H1 (cell line): ENCODE data around the gene FSCN2. TPM values are rescaled to one million over a fixed set of nuclear protein-coding genes. Genes with fewer than 3 reads are reported as not detected.

Source experiments
- CTCF ChIA-PET: fragments of 300-600 bp; sonication (Branson Sonifier 250); formaldehyde crosslinking; loops from one replicate; lab custom pipeline; 2021; ENCODE audit not compliant: partially characterized antibody; lab: Charles Lee
- POLR2A ChIA-PET: fragments of 300-600 bp; sonication (Branson Sonifier 250); formaldehyde crosslinking; loops from one replicate; lab custom pipeline; 2021; ENCODE audit warnings: inconsistent platforms; ENCODE audit not compliant: partially characterized antibody; lab: Charles Lee
- DNase-seq, 2 experiments: peaks; one replicate each; pipeline versions ENCODE4 v3.0.0 to v3.0.0-alpha.2; 2010 to 2022; ENCODE audit warnings: low spot score in 2 of 2, low read depth in 1 of 2, mixed read lengths in 1 of 2
- FAIRE-seq: peaks from 2 replicates; lab custom pipeline; 2011; peaks lifted over from hg19 to GRCh38; lab: Jason Lieb, UNC
- H2AFZ ChIP-seq: 2 replicates; pipeline ENCODE4 v1.8.1; 2012; ENCODE audit warnings: low read length, inconsistent platforms
- H2AK5ac ChIP-seq: 2 replicates; pipeline ENCODE4 v1.6.1; 2013; ENCODE audit warnings: low read depth, low read length
- H2BK120ac ChIP-seq: replicated peaks from 2 replicates; pipeline ENCODE3; 2013; ENCODE audit warnings: low read depth, low read length, inconsistent platforms
- H2BK12ac ChIP-seq: 2 replicates; pipeline ENCODE4 v1.6.1; 2013; ENCODE audit warnings: low read depth, low read length
- H2BK15ac ChIP-seq: 2 replicates; pipeline ENCODE4 v1.6.1; 2013; ENCODE audit warnings: low read length
- H2BK20ac ChIP-seq: 2 replicates; pipeline ENCODE4 v1.6.1; 2013; ENCODE audit warnings: low read length
- H2BK5ac ChIP-seq: 2 replicates; pipeline ENCODE4 v1.6.1; 2013; ENCODE audit warnings: low read depth, low read length
- H3K14ac ChIP-seq: 2 replicates; pipeline ENCODE4 v1.6.1; 2013; ENCODE audit warnings: inconsistent platforms; ENCODE audit not compliant: insufficient read length
- H3K18ac ChIP-seq: 2 replicates; pipeline ENCODE4 v1.6.1; 2013; ENCODE audit warnings: low read length; ENCODE audit errors: extremely low read depth
- H3K23ac ChIP-seq: 2 replicates; pipeline ENCODE4 v1.6.1; 2013; ENCODE audit warnings: inconsistent platforms; ENCODE audit not compliant: insufficient read length
- H3K23me2 ChIP-seq: 2 replicates; pipeline ENCODE4 v1.6.1; 2013; ENCODE audit warnings: low read depth, low read length
- H3K27ac ChIP-seq: 2 replicates; pipeline ENCODE4 v1.6.1; 2011; ENCODE audit warnings: low read depth, low read length, inconsistent platforms
- H3K27me3 ChIP-seq, 4 experiments: replicated peaks in 1 of 4; 1 replicate in 1 of 4; 2 replicates in 3 of 4; pipeline versions ENCODE4 v1.6.1 to v1.8.1; 2011 to 2013; ENCODE audit warnings: low read length in 3 of 4, mild to moderate bottlenecking in 3 of 4, inconsistent platforms in 2 of 4, mixed read lengths in 2 of 4, moderate library complexity in 1 of 4; ENCODE audit not compliant: control insufficient read depth in 3 of 4, insufficient read depth in 3 of 4; ENCODE audit errors: extremely low read depth in 1 of 4
- H3K36me3 ChIP-seq, 4 experiments: 2 replicates each; pipeline versions ENCODE4 v1.6.1 to v1.8.1; 2011 to 2013; ENCODE audit warnings: mild to moderate bottlenecking in 4 of 4, low read length in 3 of 4, moderate library complexity in 2 of 4, control low read depth in 1 of 4, inconsistent platforms in 1 of 4; ENCODE audit not compliant: insufficient read depth in 4 of 4, control insufficient read depth in 2 of 4
- H3K4ac ChIP-seq: replicated peaks from 2 replicates; pipeline ENCODE3; 2013; ENCODE audit warnings: low read length, low read depth, mixed read lengths, inconsistent platforms; ENCODE audit not compliant: insufficient read length
- H3K4me1 ChIP-seq, 4 experiments: replicated peaks in 1 of 4; 1 replicate in 1 of 4; 2 replicates in 3 of 4; pipeline versions ENCODE4 v1.6.1 to v1.8.1; 2011 to 2013; ENCODE audit warnings: low read length in 3 of 4, inconsistent platforms in 2 of 4, mixed read lengths in 1 of 4; ENCODE audit not compliant: insufficient read depth in 4 of 4, control insufficient read depth in 3 of 4
- H3K4me2 ChIP-seq, 2 experiments: 2 replicates each; pipeline versions ENCODE4 v1.6.1 to v1.8.1; 2011 to 2013; ENCODE audit warnings: low read depth in 2 of 2, low read length in 2 of 2, control low read depth in 1 of 2, inconsistent platforms in 1 of 2, mild to moderate bottlenecking in 1 of 2; ENCODE audit not compliant: insufficient read depth in 1 of 2
- H3K4me3 ChIP-seq, 4 experiments: fragments of 200-600, 300-600 bp in 1 of 4; sonication (generic), shearing (Covaris generic), sonication (Bioruptor Twin) in 1 of 4; 2 replicates each; pipeline versions ENCODE4 v1.5.1 to v1.8.1; 2011 to 2016; ENCODE audit warnings: low read length in 4 of 4, low read depth in 3 of 4, control low read depth in 2 of 4, inconsistent platforms in 2 of 4, mild to moderate bottlenecking in 2 of 4, mixed read lengths in 1 of 4, moderate library complexity in 1 of 4; ENCODE audit not compliant: insufficient read depth in 2 of 4; ENCODE audit errors: extremely low read depth in 1 of 4
- H3K56ac ChIP-seq: replicated peaks from 2 replicates; pipeline ENCODE3; 2013; ENCODE audit warnings: low read depth, mild to moderate bottlenecking, mixed read lengths, low read length, inconsistent platforms; ENCODE audit not compliant: insufficient read length
- H3K79me1 ChIP-seq: 2 replicates; pipeline ENCODE4 v1.6.1; 2013; ENCODE audit warnings: low read depth, low read length, control low read depth
- H3K79me2 ChIP-seq, 2 experiments: 2 replicates each; pipeline versions ENCODE4 v1.6.1 to v1.8.1; 2012 to 2013; ENCODE audit warnings: low read length in 2 of 2, mild to moderate bottlenecking in 2 of 2, inconsistent platforms in 1 of 2; ENCODE audit not compliant: insufficient read depth in 2 of 2, control insufficient read depth in 1 of 2
- H3K9ac ChIP-seq, 4 experiments: replicated peaks in 1 of 4; 1 replicate in 1 of 4; 2 replicates in 3 of 4; pipeline versions ENCODE4 v1.6.1 to v1.8.1; 2011 to 2013; ENCODE audit warnings: low read depth in 3 of 4, low read length in 3 of 4, control low read depth in 2 of 4, mild to moderate bottlenecking in 2 of 4, moderate library complexity in 2 of 4, inconsistent platforms in 1 of 4; ENCODE audit errors: extremely low read depth in 1 of 4
- H3K9me3 ChIP-seq, 2 experiments: 2 replicates each; pipeline versions ENCODE4 v1.6.1 to v1.8.1; 2012 to 2013; ENCODE audit warnings: mild to moderate bottlenecking in 2 of 2, moderate library complexity in 2 of 2, control low read depth in 1 of 2, inconsistent platforms in 1 of 2, low read depth in 1 of 2, low read length in 1 of 2, mixed read lengths in 1 of 2; ENCODE audit not compliant: insufficient read depth in 2 of 2
- H4K20me1 ChIP-seq, 2 experiments: replicated peaks in 1 of 2; 2 replicates each; pipeline versions ENCODE3 to v1.8.1; 2011 to 2013; ENCODE audit warnings: inconsistent platforms in 2 of 2, low read length in 2 of 2, mild to moderate bottlenecking in 1 of 2; ENCODE audit not compliant: insufficient read depth in 2 of 2, control insufficient read depth in 1 of 2
- H4K5ac ChIP-seq: 2 replicates; pipeline ENCODE4 v1.6.1; 2013; ENCODE audit warnings: low read length, low read depth, mixed read lengths, inconsistent platforms; ENCODE audit not compliant: insufficient read length
- H4K8ac ChIP-seq: 2 replicates; pipeline ENCODE4 v1.8.0; 2013; ENCODE audit warnings: mild to moderate bottlenecking, moderate library complexity, low read length, inconsistent platforms; ENCODE audit not compliant: insufficient read depth; ENCODE audit errors: extremely low read depth
- H4K91ac ChIP-seq: replicated peaks from 2 replicates; pipeline ENCODE3; 2013; ENCODE audit warnings: low read length, mixed read lengths, inconsistent platforms; ENCODE audit not compliant: insufficient read length
- CTBP2 ChIP-seq: IDR thresholded peaks from 2 replicates; pipeline ENCODE4 v1.7.0; 2011; ENCODE audit warnings: borderline replicate concordance, mild to moderate bottlenecking, moderate library complexity, mixed read lengths, low read length; ENCODE audit not compliant: insufficient read depth, insufficient read length
- GABPA ChIP-seq: IDR thresholded peaks from 2 replicates; pipeline ENCODE4 v1.6.1; 2011; ENCODE audit warnings: mild to moderate bottlenecking, low read length, moderate library complexity, borderline replicate concordance; ENCODE audit not compliant: insufficient read depth
- WGBS, 2 experiments: shearing (Covaris generic) in 1 of 2; methylation state at CpG; one replicate each; pipeline versions ENCODE4 v1.1.6 to v1.1.7; 2013 to 2015; ENCODE audit warnings: low lambda C conversion rate in 2 of 2, mixed read lengths in 2 of 2, inconsistent platforms in 1 of 2, low coverage in 1 of 2, missing lambda C conversion rate in 1 of 2; ENCODE audit not compliant: insufficient replicate concordance in 2 of 2, insufficient coverage in 1 of 2, insufficient read length in 1 of 2; ENCODE audit errors: extremely low coverage in 1 of 2, missing lambda C conversion rate in 1 of 2; 5-methylcytosine and 5-hydroxymethylcytosine counted together
- polyA plus RNA-seq, 7 experiments: library from polyadenylated mRNA; depleted of rRNA in 3 of 7; stranded (reverse) in 5 of 7; unstranded in 2 of 7; fragments of >200 nt in 5 of 7; fragments of 200-250 nt in 2 of 7; gene quantifications; 1 replicate in 5 of 7; 2 replicates in 1 of 7; 4 replicates in 1 of 7; pipeline versions ENCODE4 v1.2.1 to v1.2.3, GENCODE V29; 2011 to 2013; ENCODE audit warnings: missing spikeins in 2 of 7, mixed read lengths in 2 of 7
- total RNA-seq: library from RNA; stranded (reverse); fragmentation: NEBNext Ultra II Directional; extraction: Animal tissue kit (Norgen Biotek cat#: 25700); gene quantifications from 2 replicates; pipeline ENCODE4 v1.2.1, GENCODE V29; 2021

FSCN2 gene
- total and polyA plus RNA-seq, 2 of the 8 experiments (the other 6 are each of a cell fraction or from before 2014, with no cell fraction given): 0.18 to 0.30 TPM

GRCh38 chr17:81513372-81513752 lies 14.8 kb upstream of the FSCN2 start:
- FAIRE-seq (no peak), DNase-seq (no peak)
- peak overlapping the region in 3 of 4 experiments; percentile 34 to 77 (median 75); a peak in 6 of 7 replicates for H3K9ac ChIP-seq
- peaks cover 0 to 9% (median 5%) of the 10 kb centered on the region in 4 experiments; a peak in 3 of 7 replicates for H3K27me3 ChIP-seq
- H3K23ac ChIP-seq: no peak overlapping the region
- H3K27ac ChIP-seq: peak overlapping the region; percentile 89; the same call in 1 of the 2 replicates
- H3K4me2 ChIP-seq: peak overlapping the region; percentile 75 to 85
- H3K56ac ChIP-seq: peak overlapping the region; percentile 46
- H3K36me3 ChIP-seq: peaks cover 19 to 37% (median 31%) of the 10 kb centered on the region in 4 experiments; a peak in 7 of 8 replicates
- 1% methylated on average over 23 of the region's 23 CpGs; no CpG with 5 or more reads in 1 of the 2 experiments for WGBS, 2 experiments
- H4K8ac ChIP-seq: peak overlapping the region; percentile 96; the same call in 1 of the 2 replicates
- no peak overlapping the region for H3K14ac ChIP-seq
- peaks cover 25% of the 10 kb centered on the region for H3K23me2 ChIP-seq
- H3K79me1 ChIP-seq: peaks cover 19% of the 10 kb centered on the region
- H2AK5ac ChIP-seq: no peak overlapping the region
- H2BK12ac ChIP-seq: peak overlapping the region; percentile 68; the same call in 1 of the 2 replicates
- H3K4me1 ChIP-seq: peaks cover 0 to 25% (median 17%) of the 10 kb centered on the region in 4 experiments; a peak in 5 of 7 replicates
- peak overlapping the region; percentile 78 for H3K4ac ChIP-seq
- peak overlapping the region; percentile 53 for H4K5ac ChIP-seq
- no peak overlapping the region for H2BK20ac ChIP-seq
- H2BK5ac ChIP-seq: peak overlapping the region; percentile 83
- no peak overlapping the region for H2AFZ ChIP-seq
- ChIA-PET POLR2A (interaction anchor here (0.5 to 35.8 kb wide), 30 partner anchors 3 to 982 kb away, joined by 3 to 1004 read pairs (median 5); partner anchors contain the start of genes ACTG1, ARL16, BAHCC1 and FAAP100), CTCF (interaction anchor here (0.9 to 3.6 kb wide), 3 partner anchors 10 to 29 kb away, joined by 3 to 12 read pairs (median 3); no protein-coding TSS in a partner anchor)
- H3K18ac ChIP-seq: peak overlapping the region; percentile 83; the same call in 1 of the 2 replicates
- peaks cover 24 to 45% of the 10 kb centered on the region in 2 experiments for H3K79me2 ChIP-seq
- no peak overlapping the region for H2BK120ac ChIP-seq
- H3K4me3 ChIP-seq: peak overlapping the region; percentile 56 to 75 (median 66)
- no peak overlapping the region; the same call in 1 of the 2 replicates for H2BK15ac ChIP-seq
- no peaks in the 10 kb centered on the region for H3K9me3 ChIP-seq
- H4K91ac ChIP-seq: peak overlapping the region; percentile 95
- peaks cover 23 to 37% of the 10 kb centered on the region in 2 experiments for H4K20me1 ChIP-seq
- TF ChIP-seq GABPA (no peak), CTBP2 (no peak)
